Prostate gland (tissue), 2 donors: Measurements from ENCODE around the gene LRRC14B. TPM values are rescaled to one million over a fixed set of nuclear protein-coding genes. Genes with fewer than 3 reads are reported as not detected.

ENCODE experiments used
- DNase-seq: peaks from one replicate; pipeline ENCODE4 v3.0.0-alpha.2; 2019; ENCODE audit warnings: low spot score
- H3K27ac ChIP-seq, 2 donors: fragments of 200-600 bp; sonication (generic); 2 replicates each; pipeline ENCODE4 v1.5.1; 2017 to 2019
- H3K27me3 ChIP-seq: fragments of 200-600 bp; sonication (generic); replicated peaks from 2 replicates; pipeline ENCODE4 v1.5.1; 2019; ENCODE audit not compliant: insufficient read depth
- H3K36me3 ChIP-seq, 2 donors: fragments of 200-600 bp; sonication (generic); 1 replicate in 1 of 2; 2 replicates in 1 of 2; pipeline versions ENCODE4 v1.5.1 to v1.8.1; 2017 to 2019
- H3K4me1 ChIP-seq: fragments of 200-600 bp; sonication (generic); replicated peaks from 2 replicates; pipeline ENCODE4 v1.5.1; 2019
- H3K4me3 ChIP-seq, 2 donors: fragments of 200-600 bp; sonication (generic); 2 replicates each; pipeline ENCODE4 v1.5.1; 2017 to 2019
- H3K9me3 ChIP-seq: fragments of 200-600 bp; sonication (generic); 2 replicates; pipeline ENCODE4 v1.5.1; 2017
- CTCF ChIP-seq, 4 experiments: fragments of 200-600 bp in 2 of 4; fragments of 450-650 bp in 2 of 4; sonication (generic) in 2 of 4; IDR thresholded peaks; 1 replicate in 3 of 4; 2 replicates in 1 of 4; pipeline ENCODE4 v1.5.1; 2016 to 2019; ENCODE audit warnings: antibody characterized with exemption in 4 of 4, mild to moderate bottlenecking in 2 of 4, moderate library complexity in 2 of 4
- POLR2A ChIP-seq: fragments of 450-650 bp; IDR thresholded peaks from one replicate; pipeline ENCODE4 v1.6.1; 2016; ENCODE audit warnings: antibody characterized with exemption, mild to moderate bottlenecking
- POLR2AphosphoS5 ChIP-seq: sonication (generic); formaldehyde crosslinking; IDR thresholded peaks from one replicate; pipeline ENCODE4 v1.6.1; 2017; ENCODE audit warnings: antibody characterized with exemption
- WGBS: methylation state at CpG from one replicate; pipeline ENCODE4 v1.1.5; 2018; 5-methylcytosine and 5-hydroxymethylcytosine counted together
- intact Hi-C: fragments of 100-400 bp; cut with DNase I; formaldehyde crosslinking; loops from one replicate; pipeline ENCODE4 v1.14.2; 2022
- total RNA-seq, 2 donors: library from RNA; depleted of rRNA; stranded (reverse); fragments of >200 nt; gene quantifications; one replicate each; pipeline ENCODE4 v1.1.0, GENCODE V29; 2016

Gene LRRC14B
- total RNA-seq, 2 donors from 2014 or later: 1.0 TPM; not detected in 1

GRCh38 chr5:197892-198489 is 6.7 kb downstream of the LRRC14B start:
- DNase-seq: no peak
- no peak overlapping the region for H3K4me3 ChIP-seq
- no peak overlapping the region for H3K27ac ChIP-seq
- intact Hi-C loops: no loop called here
- H3K9me3 ChIP-seq: no peaks in the 10 kb centered on the region
- H3K36me3 ChIP-seq: no peaks in the 10 kb centered on the region
- no peaks in the 10 kb centered on the region for H3K4me1 ChIP-seq
- TF ChIP-seq CTCF (IDR thresholded peaks at IDR 0.05): no peak
- TF ChIP-seq POLR2A: no peak
- no peak for TF ChIP-seq POLR2AphosphoS5
- H3K27me3 ChIP-seq: no peaks in the 10 kb centered on the region
- 80% methylated on average over 12 of the region's 12 CpGs for WGBS

DNA sequence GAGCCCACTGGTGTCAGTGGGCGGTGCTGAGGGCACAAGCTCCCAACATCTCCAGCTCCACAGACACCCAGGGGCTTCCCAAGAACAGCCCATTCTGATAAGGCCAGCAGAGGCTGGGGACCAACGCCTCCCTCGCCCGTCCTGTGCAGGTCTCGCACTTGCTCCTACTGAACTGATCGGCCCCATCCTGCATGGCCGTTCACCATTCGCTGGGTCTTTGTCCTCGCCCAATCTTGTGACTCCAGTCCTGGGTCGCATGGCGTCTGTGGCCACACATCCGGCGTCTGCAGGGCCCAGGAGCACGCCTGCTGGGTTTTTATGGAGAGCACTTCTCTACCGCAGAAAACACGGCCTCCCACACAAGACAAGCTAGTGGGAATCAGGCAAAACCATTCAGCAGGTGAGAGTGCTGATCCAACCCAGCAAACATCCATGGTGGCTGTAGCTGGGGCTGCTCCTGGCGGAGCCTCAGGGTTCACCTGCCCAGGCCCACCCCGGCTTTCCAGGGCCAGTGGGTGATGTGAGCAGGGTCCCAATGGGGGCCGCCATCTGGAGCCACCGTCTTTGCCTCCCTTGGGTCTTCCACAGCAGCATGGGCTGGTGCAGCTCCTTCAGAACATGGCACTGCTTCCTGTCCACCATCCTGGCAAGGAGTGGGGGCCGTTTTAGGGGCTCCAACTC is 7.4 kb downstream of the LRRC14B start:
- no peaks in the 10 kb centered on the region for H3K9me3 ChIP-seq
- 95% methylated on average over 21 of the region's 21 CpGs for WGBS
- DNase-seq: no peak
- no peaks in the 10 kb centered on the region for H3K27me3 ChIP-seq
- H3K36me3 ChIP-seq: no peaks in the 10 kb centered on the region
- no peak overlapping the region for H3K27ac ChIP-seq
- no peak overlapping the region for H3K4me3 ChIP-seq
- H3K4me1 ChIP-seq: no peaks in the 10 kb centered on the region
- intact Hi-C loops: no loop called here
- no peak for TF ChIP-seq POLR2A
- TF ChIP-seq CTCF (IDR thresholded peaks at IDR 0.05): no peak
- no peak for TF ChIP-seq POLR2AphosphoS5

GRCh38 chr5:199197-199949 is 8.1 kb downstream of the LRRC14B start:
- TF ChIP-seq CTCF (IDR thresholded peaks at IDR 0.05) (no peak), POLR2AphosphoS5 (no peak), POLR2A (no peak)
- DNase-seq: no peak
- no peak overlapping the region for H3K27ac ChIP-seq
- no peaks in the 10 kb centered on the region for H3K4me1 ChIP-seq
- no peaks in the 10 kb centered on the region for H3K36me3 ChIP-seq
- WGBS: 94% methylated on average over 16 of the region's 16 CpGs
- no peaks in the 10 kb centered on the region for H3K9me3 ChIP-seq
- no peak overlapping the region for H3K4me3 ChIP-seq
- intact Hi-C loops: no loop called here
- no peaks in the 10 kb centered on the region for H3K27me3 ChIP-seq

DNA sequence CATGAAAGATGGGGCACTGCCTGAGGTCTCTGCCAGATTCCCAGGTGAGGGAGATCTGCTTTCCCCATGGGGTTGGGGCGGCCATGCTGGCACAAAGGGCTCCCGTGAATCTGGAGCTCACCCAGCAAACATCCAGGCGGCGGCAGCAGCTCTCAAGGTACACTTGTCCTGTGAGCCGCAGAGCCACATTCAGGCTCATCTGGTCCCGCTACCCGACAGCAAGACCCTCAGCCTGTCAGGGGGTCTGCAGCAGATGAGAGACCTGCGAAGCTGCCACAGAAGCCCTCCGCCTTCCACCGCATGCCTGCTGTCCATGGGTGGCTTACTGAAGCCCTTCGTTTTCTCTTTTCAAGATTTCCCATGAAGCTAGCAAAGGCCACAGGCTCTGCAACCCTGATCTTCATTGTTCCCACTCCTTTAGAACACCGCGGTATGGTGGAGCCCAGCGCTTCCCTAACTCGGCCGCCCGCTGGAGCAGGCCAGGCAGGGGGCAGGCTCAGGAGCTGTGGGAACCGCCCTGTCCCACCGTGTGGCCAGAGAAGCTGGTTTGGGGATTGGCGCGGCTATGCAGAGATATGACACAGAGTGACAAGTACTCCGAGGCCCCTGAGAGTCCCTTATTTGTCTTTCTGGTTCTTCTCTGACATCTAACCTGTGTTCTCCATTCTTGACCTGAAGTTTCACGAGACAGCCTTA is 8.8 kb downstream of the LRRC14B start:
- WGBS: 81% methylated on average over 23 of the region's 23 CpGs

More for the DNA sequence above, 8.8 kb downstream of the LRRC14B start:
- TF ChIP-seq POLR2A: no peak
- TF ChIP-seq CTCF (IDR thresholded peaks at IDR 0.05): no peak
- TF ChIP-seq POLR2AphosphoS5: no peak
- Histone ChIP-seq H3K36me3 (no peaks in the 10 kb centered on the region), H3K4me1 (no peaks in the 10 kb centered on the region), H3K9me3 (no peaks in the 10 kb centered on the region), H3K27me3 (no peaks in the 10 kb centered on the region), H3K4me3 (no peak overlapping the region), H3K27ac (no peak overlapping the region)
- DNase-seq: no peak
- intact Hi-C loops: no loop called here
